ENCODE measurements around the gene APC2.

Gene APC2

DNA sequence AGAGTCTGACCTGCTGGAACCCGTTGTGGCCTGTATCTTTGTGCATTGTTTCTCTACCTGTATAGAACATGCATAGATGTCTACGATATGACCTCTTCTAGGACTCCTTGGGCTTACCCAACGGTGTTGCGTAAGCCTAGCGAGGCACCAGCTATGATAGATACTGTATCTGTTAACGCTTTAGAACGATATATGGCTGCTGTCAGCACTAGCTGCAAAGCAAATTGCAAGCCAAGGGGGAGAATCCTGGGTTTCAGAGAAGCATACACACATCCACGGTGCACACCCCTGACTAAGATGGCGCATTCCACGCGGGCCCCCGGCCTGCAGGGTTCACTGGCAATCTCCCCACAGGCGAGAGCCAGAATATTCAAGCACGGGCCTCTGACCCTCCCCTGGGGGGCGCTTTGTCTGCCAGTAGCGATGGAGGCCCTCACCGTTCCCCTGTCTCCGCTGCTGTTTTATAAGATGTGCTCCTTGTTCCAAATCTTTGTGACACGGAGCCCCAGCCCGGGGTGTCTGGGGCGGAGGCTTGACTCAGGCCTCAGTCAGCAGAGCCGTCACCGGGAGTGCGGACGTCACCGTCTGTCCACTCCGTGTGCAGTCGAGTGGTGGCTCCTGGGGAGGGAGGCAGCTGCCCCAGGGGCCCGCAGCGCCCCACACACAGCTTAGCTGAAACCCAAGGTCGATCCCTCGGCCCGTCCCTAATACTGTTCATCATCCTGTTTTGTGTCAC, 24.7 kb upstream of the APC2 start:
- no peak overlapping the region for H3K27ac ChIP-seq (ENCODE audit: low read depth, low read length)
- H3K27me3 ChIP-seq (ENCODE audit: control insufficient read depth, insufficient read depth, low read length): no peaks in the 10 kb centered on the region
- no peak overlapping the region for H3K4me3 ChIP-seq (ENCODE audit: low read depth, low read length)
- no peaks in the 10 kb centered on the region for H3K4me1 ChIP-seq (ENCODE audit: control insufficient read depth, insufficient read depth, low read length)
- H3K9ac ChIP-seq (ENCODE audit: low read depth, low read length): no peak overlapping the region
- H3K9me3 ChIP-seq (ENCODE audit: control insufficient read depth, insufficient read depth, low read length): no peaks in the 10 kb centered on the region
- H3K36me3 ChIP-seq (ENCODE audit: control insufficient read depth, insufficient read depth, low read length): peaks cover 98% of the 10 kb centered on the region

DNA sequence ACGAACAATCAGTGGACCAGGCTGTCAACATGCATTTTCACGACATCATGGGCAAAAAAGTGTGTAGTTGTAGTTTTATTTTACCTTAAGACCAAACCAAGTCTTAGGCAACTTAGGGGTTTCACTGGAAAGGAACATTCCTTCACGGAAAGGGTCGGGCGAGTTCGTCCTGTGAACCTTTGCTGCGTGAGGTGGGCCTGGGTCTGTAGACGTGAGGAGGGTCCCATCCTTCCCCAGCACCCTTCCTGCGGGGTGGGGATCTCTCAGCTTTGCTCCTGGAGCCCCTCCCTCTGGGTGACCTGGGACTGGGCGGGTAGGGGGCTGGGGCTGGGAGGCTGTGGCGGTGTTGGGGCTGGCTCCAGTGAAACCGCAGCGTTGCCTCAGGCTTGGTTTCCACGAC, 24.0 kb upstream of the APC2 start:
- H3K4me1 ChIP-seq (ENCODE audit: control insufficient read depth, insufficient read depth, low read length): no peaks in the 10 kb centered on the region
- no peak overlapping the region for H3K27ac ChIP-seq (ENCODE audit: low read depth, low read length)
- H3K27me3 ChIP-seq (ENCODE audit: control insufficient read depth, insufficient read depth, low read length): no peaks in the 10 kb centered on the region
- no peak overlapping the region for H3K4me3 ChIP-seq (ENCODE audit: low read depth, low read length)
- no peak overlapping the region for H3K9ac ChIP-seq (ENCODE audit: low read depth, low read length)
- no peaks in the 10 kb centered on the region for H3K9me3 ChIP-seq (ENCODE audit: control insufficient read depth, insufficient read depth, low read length)
- H3K36me3 ChIP-seq (ENCODE audit: control insufficient read depth, insufficient read depth, low read length): peaks cover 95% of the 10 kb centered on the region

DNA sequence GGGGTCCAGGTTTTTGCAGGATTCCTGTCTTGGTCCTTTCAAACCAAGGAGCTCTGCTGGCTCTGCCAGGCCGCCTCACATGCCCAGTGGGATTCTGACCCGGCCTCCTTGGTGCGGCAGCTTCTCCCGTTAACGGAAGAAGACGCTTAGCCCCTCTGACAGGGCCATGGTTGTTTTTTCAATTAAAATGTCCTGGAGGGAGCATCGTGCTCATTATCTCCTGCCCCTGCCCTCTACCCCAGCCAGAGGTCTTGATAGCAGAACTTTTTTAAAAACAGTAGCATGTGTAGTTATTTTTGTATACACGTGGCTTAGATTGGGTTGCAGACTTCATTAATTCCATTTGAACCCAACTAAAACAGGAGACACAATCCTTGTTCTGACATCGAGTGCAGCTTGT, 23.2 kb upstream of the APC2 start:
- no peak overlapping the region for H3K9ac ChIP-seq (ENCODE audit: low read depth, low read length)
- peaks cover 93% of the 10 kb centered on the region for H3K36me3 ChIP-seq (ENCODE audit: control insufficient read depth, insufficient read depth, low read length)
- H3K27ac ChIP-seq (ENCODE audit: low read depth, low read length): no peak overlapping the region

DNA sequence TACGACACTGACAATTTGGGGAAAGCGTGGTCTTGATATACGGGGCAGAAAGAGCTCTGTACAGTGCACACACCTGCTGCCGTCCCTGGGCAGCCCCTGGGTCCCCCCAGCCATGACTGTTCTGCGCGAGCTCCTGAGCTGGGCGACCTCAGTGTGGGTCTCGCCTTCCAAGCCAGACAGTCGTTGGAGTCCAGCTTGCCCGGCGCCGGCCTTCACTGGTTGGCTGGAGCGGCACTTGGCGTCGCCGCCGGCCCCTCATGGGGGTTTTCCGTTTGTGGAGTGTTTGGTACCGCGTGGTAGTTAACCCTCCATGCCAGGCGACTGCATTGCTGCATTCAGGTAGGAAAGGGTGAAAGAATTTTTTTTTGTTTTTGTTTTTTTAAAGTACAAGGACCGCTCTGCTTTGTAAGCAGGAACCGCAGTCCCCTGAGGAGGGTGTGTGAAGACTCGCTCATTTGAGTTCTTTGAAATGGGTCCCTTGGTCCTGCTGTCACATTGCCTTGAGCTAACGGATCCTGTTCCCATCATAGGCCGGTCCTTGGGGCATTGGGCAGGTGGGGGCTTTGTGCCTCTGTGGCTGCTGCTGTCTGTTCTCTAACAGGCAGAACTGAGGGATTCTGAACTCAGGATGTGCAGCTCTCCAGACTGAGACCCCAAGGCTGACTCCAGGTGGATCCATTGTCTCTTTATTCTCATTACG, 22.6 kb upstream of the APC2 start:
- Histone ChIP-seq H3K36me3 (ENCODE audit: control insufficient read depth, insufficient read depth, low read length) (peaks cover 93% of the 10 kb centered on the region), H3K4me1 (ENCODE audit: control insufficient read depth, insufficient read depth, low read length) (no peaks in the 10 kb centered on the region)

More for the DNA sequence above, 23.2 kb upstream of the APC2 start:
- Histone ChIP-seq H3K9me3 (ENCODE audit: control insufficient read depth, insufficient read depth, low read length) (no peaks in the 10 kb centered on the region), H3K27me3 (ENCODE audit: control insufficient read depth, insufficient read depth, low read length) (no peaks in the 10 kb centered on the region), H3K4me1 (ENCODE audit: control insufficient read depth, insufficient read depth, low read length) (no peaks in the 10 kb centered on the region), H3K4me3 (ENCODE audit: low read depth, low read length) (no peak overlapping the region)

DNA sequence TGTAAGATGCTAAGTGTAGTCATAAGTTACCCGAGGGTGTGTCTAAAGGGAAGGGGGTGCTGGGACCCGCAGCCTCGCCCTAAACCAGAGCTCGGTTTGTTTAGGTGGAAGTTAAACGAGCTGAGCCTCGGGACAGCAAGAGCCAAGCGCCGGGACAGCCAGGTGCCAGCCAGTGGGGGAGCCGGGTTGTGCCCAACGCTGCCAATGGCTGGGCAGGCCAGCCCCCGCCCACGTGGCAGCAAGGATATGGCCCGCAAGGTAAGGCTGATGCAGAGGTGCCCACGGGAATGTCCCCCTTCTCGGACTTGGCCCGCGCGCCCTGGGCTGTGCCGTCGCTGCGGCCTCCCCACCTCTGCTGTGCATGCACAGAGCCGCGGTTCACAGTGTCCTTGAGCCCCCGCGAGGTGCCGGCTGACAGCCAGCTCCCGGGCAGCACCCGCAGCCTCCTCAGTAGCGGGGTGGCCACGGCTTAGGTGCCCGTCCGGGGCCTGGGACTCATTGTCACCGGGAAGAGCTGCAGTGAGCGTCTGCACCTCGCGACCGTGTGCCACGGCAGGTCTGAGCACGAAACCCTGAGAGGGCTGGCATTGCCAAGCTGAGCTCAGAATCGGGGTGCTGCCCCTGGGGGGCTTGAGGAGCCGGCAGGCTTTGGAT, 21.1 kb upstream of the APC2 start:
- Histone ChIP-seq H3K9ac (ENCODE audit: low read depth, low read length) (no peak overlapping the region), H3K27ac (ENCODE audit: low read depth, low read length) (no peak overlapping the region), H3K27me3 (ENCODE audit: control insufficient read depth, insufficient read depth, low read length) (no peaks in the 10 kb centered on the region), H3K4me1 (ENCODE audit: control insufficient read depth, insufficient read depth, low read length) (no peaks in the 10 kb centered on the region), H3K36me3 (ENCODE audit: control insufficient read depth, insufficient read depth, low read length) (peaks cover 92% of the 10 kb centered on the region), H3K4me3 (ENCODE audit: low read depth, low read length) (no peak overlapping the region), H3K9me3 (ENCODE audit: control insufficient read depth, insufficient read depth, low read length) (no peaks in the 10 kb centered on the region)

More for the DNA sequence above, 22.6 kb upstream of the APC2 start:
- no peak overlapping the region for H3K27ac ChIP-seq (ENCODE audit: low read depth, low read length)
- no peak overlapping the region for H3K4me3 ChIP-seq (ENCODE audit: low read depth, low read length)
- H3K9ac ChIP-seq (ENCODE audit: low read depth, low read length): no peak overlapping the region
- no peaks in the 10 kb centered on the region for H3K9me3 ChIP-seq (ENCODE audit: control insufficient read depth, insufficient read depth, low read length)
- no peaks in the 10 kb centered on the region for H3K27me3 ChIP-seq (ENCODE audit: control insufficient read depth, insufficient read depth, low read length)

DNA sequence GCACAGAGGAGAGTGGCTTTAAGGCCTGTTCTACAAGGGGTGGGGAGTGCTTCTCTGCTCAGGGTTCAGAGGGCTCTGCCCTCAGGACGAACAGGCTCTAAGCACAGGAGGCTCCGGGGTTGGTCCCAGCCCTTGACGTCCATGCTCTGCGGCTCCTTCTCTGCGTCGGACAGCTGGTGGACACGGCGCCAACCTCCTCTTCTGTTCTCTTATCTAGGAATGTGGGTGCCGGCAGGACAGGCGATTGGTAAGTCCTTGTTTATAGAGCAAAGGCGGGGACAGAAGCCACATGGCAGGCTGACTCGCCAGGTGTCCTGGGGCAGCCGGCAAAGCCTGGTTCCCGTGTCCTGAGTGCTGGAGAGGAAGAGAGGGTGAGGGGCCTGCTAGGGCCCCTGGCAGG, 20.2 kb upstream of the APC2 start:
- H3K36me3 ChIP-seq (ENCODE audit: control insufficient read depth, insufficient read depth, low read length): peaks cover 93% of the 10 kb centered on the region

DNA sequence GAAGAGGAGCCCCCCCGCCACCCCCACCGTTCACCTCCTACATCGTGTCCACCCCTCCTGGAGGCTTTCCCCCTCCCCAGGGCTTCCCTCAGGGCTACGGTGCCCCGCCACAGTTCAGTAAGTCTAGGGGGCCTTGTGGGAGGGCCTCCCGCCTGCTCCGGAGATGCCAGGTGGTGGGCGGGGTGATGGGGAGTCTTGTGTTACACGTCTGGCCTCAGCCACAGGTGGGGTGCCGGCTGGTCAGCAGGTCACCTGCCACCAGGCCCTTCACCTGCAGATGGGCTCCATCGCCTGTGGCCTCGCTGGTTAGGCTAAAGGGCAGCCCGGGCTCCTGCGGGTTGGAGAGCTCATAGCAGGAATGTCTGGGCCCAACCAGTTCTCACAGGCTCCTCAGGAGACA, 19.7 kb upstream of the APC2 start:
- H3K4me3 ChIP-seq (ENCODE audit: low read depth, low read length): no peak overlapping the region
- H3K36me3 ChIP-seq (ENCODE audit: control insufficient read depth, insufficient read depth, low read length): peaks cover 90% of the 10 kb centered on the region
- no peaks in the 10 kb centered on the region for H3K4me1 ChIP-seq (ENCODE audit: control insufficient read depth, insufficient read depth, low read length)
- no peaks in the 10 kb centered on the region for H3K27me3 ChIP-seq (ENCODE audit: control insufficient read depth, insufficient read depth, low read length)
- H3K27ac ChIP-seq (ENCODE audit: low read depth, low read length): no peak overlapping the region
- no peak overlapping the region for H3K9ac ChIP-seq (ENCODE audit: low read depth, low read length)
- no peaks in the 10 kb centered on the region for H3K9me3 ChIP-seq (ENCODE audit: control insufficient read depth, insufficient read depth, low read length)

More for the DNA sequence above, 20.2 kb upstream of the APC2 start:
- Histone ChIP-seq H3K9me3 (ENCODE audit: control insufficient read depth, insufficient read depth, low read length) (no peaks in the 10 kb centered on the region), H3K9ac (ENCODE audit: low read depth, low read length) (no peak overlapping the region), H3K27ac (ENCODE audit: low read depth, low read length) (no peak overlapping the region), H3K4me3 (ENCODE audit: low read depth, low read length) (no peak overlapping the region), H3K4me1 (ENCODE audit: control insufficient read depth, insufficient read depth, low read length) (no peaks in the 10 kb centered on the region), H3K27me3 (ENCODE audit: control insufficient read depth, insufficient read depth, low read length) (no peaks in the 10 kb centered on the region)

DNA sequence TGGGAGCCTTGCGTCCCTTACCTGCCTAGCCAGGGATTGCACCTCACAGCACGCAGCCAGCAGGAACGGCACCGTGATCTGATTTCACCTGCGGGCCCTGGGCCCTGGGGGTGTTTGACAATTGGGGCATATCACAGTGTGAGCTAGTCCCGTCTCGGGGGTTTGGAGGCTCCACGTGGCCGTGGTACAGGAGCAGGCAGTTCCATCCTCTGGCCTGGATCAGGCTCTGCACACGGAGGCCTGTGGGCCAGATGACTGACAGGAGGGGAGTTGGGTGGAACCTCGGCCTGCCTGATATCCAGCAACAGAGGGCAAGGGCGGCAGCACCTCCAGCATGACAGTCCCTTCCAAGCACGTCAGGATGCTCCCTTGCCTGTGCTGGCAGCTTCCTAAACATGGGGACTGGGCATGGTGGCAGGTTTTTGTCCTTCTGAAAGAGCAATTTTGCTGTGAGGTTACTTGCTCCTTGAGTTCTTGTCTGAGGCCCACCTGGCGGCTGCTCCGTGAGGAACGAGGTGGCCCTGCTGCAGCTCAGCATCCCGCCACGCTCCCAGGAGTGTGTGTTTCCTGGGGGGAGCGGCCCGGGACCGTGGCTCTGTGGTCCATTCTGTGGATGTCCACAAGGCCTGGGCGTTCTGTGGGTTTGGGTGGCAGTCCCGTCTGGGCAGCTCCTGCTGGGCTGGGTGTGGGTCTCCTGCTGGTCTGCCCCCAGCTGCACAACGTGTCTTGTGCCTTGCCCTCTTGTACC, 18.0 kb upstream of the APC2 start:
- Histone ChIP-seq H3K9me3 (ENCODE audit: control insufficient read depth, insufficient read depth, low read length) (no peaks in the 10 kb centered on the region), H3K9ac (ENCODE audit: low read depth, low read length) (no peak overlapping the region), H3K4me1 (ENCODE audit: control insufficient read depth, insufficient read depth, low read length) (no peaks in the 10 kb centered on the region), H3K36me3 (ENCODE audit: control insufficient read depth, insufficient read depth, low read length) (peaks cover 78% of the 10 kb centered on the region), H3K27me3 (ENCODE audit: control insufficient read depth, insufficient read depth, low read length) (no peaks in the 10 kb centered on the region), H3K4me3 (ENCODE audit: low read depth, low read length) (no peak overlapping the region), H3K27ac (ENCODE audit: low read depth, low read length) (no peak overlapping the region)

DNA sequence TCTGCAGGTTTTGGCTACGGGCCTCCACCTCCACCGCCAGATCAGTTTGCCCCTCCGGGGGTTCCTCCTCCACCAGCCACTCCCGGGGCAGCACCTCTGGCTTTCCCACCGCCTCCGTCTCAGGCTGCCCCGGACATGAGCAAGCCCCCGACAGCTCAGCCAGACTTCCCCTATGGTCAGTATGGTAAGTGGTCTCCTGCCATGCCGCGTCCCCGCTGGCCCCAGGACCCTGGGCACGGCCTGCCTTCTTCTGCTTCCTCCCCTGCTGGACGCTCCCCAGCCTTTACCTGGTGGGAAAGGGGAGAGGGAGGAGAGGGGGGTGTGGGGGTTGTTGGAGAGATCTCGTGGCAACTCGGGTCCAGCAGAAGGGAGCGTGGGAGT, 17.4 kb upstream of the APC2 start:
- no peak overlapping the region for H3K9ac ChIP-seq (ENCODE audit: low read depth, low read length)
- H3K4me1 ChIP-seq (ENCODE audit: control insufficient read depth, insufficient read depth, low read length): no peaks in the 10 kb centered on the region
- H3K36me3 ChIP-seq (ENCODE audit: control insufficient read depth, insufficient read depth, low read length): peaks cover 72% of the 10 kb centered on the region
- H3K27me3 ChIP-seq (ENCODE audit: control insufficient read depth, insufficient read depth, low read length): no peaks in the 10 kb centered on the region
- no peak overlapping the region for H3K4me3 ChIP-seq (ENCODE audit: low read depth, low read length)
- H3K9me3 ChIP-seq (ENCODE audit: control insufficient read depth, insufficient read depth, low read length): no peaks in the 10 kb centered on the region
- H3K27ac ChIP-seq (ENCODE audit: low read depth, low read length): no peak overlapping the region

DNA sequence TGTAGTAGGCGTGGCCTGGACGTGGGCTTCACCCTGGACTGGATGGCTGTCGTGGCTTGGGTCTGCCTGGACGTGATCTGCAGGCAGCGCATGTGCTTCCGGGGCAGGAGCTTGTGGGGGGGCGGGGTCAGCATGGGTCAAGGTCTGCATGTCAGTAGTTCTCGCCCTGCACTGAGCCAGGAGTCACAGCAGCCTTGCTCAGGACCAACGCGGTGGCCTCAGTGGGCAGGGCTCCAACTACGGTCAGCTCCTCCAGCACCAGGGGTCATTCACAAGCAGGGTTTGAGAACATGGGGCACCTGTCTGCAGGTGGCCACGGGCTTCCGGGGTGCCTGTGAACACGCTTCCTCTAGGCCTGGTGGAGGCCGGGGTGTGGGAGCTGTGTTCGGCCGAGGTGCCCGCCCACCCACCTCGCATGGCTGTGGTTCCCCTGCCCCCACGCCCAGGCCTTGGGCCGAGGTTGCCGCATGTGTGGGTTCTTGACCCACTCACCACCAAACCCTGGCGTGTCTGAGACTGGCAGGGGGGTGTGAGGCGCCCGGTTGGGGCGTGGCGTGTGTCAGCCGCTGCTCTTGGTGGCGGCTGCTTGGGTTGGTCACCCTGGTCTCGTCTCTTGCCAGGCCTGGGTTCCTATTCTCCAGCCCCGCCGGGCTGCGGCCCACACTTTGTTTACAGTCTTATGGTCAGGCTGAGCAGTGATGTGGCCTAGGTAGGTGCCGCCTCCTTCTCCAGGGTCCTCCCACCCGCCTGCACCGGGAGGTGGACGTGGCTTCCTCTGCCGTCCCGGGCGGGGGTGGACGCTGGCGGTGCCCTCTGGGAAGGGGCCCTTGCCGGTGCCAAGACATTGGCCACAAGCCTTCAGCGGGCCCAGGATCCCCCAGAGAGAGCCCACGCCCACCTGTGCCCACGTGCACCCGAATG, 16.5 kb upstream of the APC2 start:
- H3K27ac ChIP-seq (ENCODE audit: low read depth, low read length): no peak overlapping the region
- H3K36me3 ChIP-seq (ENCODE audit: control insufficient read depth, insufficient read depth, low read length): peaks cover 63% of the 10 kb centered on the region
- H3K4me1 ChIP-seq (ENCODE audit: control insufficient read depth, insufficient read depth, low read length): no peaks in the 10 kb centered on the region
- no peak overlapping the region for H3K4me3 ChIP-seq (ENCODE audit: low read depth, low read length)
- H3K27me3 ChIP-seq (ENCODE audit: control insufficient read depth, insufficient read depth, low read length): no peaks in the 10 kb centered on the region
- no peaks in the 10 kb centered on the region for H3K9me3 ChIP-seq (ENCODE audit: control insufficient read depth, insufficient read depth, low read length)
- no peak overlapping the region for H3K9ac ChIP-seq (ENCODE audit: low read depth, low read length)
